Prostate gland (tissue), 2 donors: ENCODE data around the gene CRYZL1. TPM values are rescaled to one million over a fixed set of nuclear protein-coding genes. Genes with fewer than 3 reads are reported as not detected.
"Not testable (repeated sequence)": the region's sequence is repeated elsewhere in the genome, so short reads cannot be mapped to it uniquely, and the experiment has no call there.

Experiments
- DNase-seq: peaks from one replicate; pipeline ENCODE4 v3.0.0-alpha.2; 2019; ENCODE audit warnings: low spot score
- H3K27ac ChIP-seq, 2 donors: fragments of 200-600 bp; sonication (generic); 2 replicates each; pipeline ENCODE4 v1.5.1; 2017 to 2019
- H3K27me3 ChIP-seq: fragments of 200-600 bp; sonication (generic); replicated peaks from 2 replicates; pipeline ENCODE4 v1.5.1; 2019; ENCODE audit not compliant: insufficient read depth
- H3K36me3 ChIP-seq, 2 donors: fragments of 200-600 bp; sonication (generic); 1 replicate in 1 of 2; 2 replicates in 1 of 2; pipeline versions ENCODE4 v1.5.1 to v1.8.1; 2017 to 2019
- H3K4me1 ChIP-seq: fragments of 200-600 bp; sonication (generic); replicated peaks from 2 replicates; pipeline ENCODE4 v1.5.1; 2019
- H3K4me3 ChIP-seq, 2 donors: fragments of 200-600 bp; sonication (generic); 2 replicates each; pipeline ENCODE4 v1.5.1; 2017 to 2019
- H3K9me3 ChIP-seq: fragments of 200-600 bp; sonication (generic); 2 replicates; pipeline ENCODE4 v1.5.1; 2017
- POLR2A ChIP-seq: fragments of 450-650 bp; IDR thresholded peaks from one replicate; pipeline ENCODE4 v1.6.1; 2016; ENCODE audit warnings: antibody characterized with exemption, mild to moderate bottlenecking
- POLR2AphosphoS5 ChIP-seq: sonication (generic); formaldehyde crosslinking; IDR thresholded peaks from one replicate; pipeline ENCODE4 v1.6.1; 2017; ENCODE audit warnings: antibody characterized with exemption
- WGBS: methylation state at CpG from one replicate; pipeline ENCODE4 v1.1.5; 2018; 5-methylcytosine and 5-hydroxymethylcytosine counted together
- intact Hi-C: fragments of 100-400 bp; cut with DNase I; formaldehyde crosslinking; loops from one replicate; pipeline ENCODE4 v1.14.2; 2022
- total RNA-seq, 2 donors: library from RNA; depleted of rRNA; stranded (reverse); fragments of >200 nt; gene quantifications; one replicate each; pipeline ENCODE4 v1.1.0, GENCODE V29; 2016
- TF ChIP-seq, protein P1 (sequence below), 4 experiments: fragments of 200-600 bp in 2 of 4; fragments of 450-650 bp in 2 of 4; sonication (generic) in 2 of 4; IDR thresholded peaks; 1 replicate in 3 of 4; 2 replicates in 1 of 4; pipeline ENCODE4 v1.5.1; 2016 to 2019; ENCODE audit warnings: antibody characterized with exemption in 4 of 4, mild to moderate bottlenecking in 2 of 4, moderate library complexity in 2 of 4

Gene CRYZL1
- total RNA-seq, 2 donors from 2014 or later = 22.3 to 28.9 TPM

GRCh38 chr21:33618407-33618806, 23.1 kb downstream of the CRYZL1 start:
- H3K4me3 ChIP-seq = no peak overlapping the region
- TF ChIP-seq POLR2AphosphoS5 = no peak
- no peak for TF ChIP-seq POLR2A
- TF ChIP-seq, protein P1, sequence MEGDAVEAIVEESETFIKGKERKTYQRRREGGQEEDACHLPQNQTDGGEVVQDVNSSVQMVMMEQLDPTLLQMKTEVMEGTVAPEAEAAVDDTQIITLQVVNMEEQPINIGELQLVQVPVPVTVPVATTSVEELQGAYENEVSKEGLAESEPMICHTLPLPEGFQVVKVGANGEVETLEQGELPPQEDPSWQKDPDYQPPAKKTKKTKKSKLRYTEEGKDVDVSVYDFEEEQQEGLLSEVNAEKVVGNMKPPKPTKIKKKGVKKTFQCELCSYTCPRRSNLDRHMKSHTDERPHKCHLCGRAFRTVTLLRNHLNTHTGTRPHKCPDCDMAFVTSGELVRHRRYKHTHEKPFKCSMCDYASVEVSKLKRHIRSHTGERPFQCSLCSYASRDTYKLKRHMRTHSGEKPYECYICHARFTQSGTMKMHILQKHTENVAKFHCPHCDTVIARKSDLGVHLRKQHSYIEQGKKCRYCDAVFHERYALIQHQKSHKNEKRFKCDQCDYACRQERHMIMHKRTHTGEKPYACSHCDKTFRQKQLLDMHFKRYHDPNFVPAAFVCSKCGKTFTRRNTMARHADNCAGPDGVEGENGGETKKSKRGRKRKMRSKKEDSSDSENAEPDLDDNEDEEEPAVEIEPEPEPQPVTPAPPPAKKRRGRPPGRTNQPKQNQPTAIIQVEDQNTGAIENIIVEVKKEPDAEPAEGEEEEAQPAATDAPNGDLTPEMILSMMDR (IDR thresholded peaks at IDR 0.05) = no peak
- H3K4me1 ChIP-seq = no peaks in the 10 kb centered on the region
- intact Hi-C loops = no loop called here
- H3K36me3 ChIP-seq = no peaks in the 10 kb centered on the region
- no peak for DNase-seq
- WGBS = 98% methylated on average over 2 of the region's 2 CpGs
- no peak overlapping the region for H3K27ac ChIP-seq
- no peaks in the 10 kb centered on the region for H3K9me3 ChIP-seq
- H3K27me3 ChIP-seq = no peaks in the 10 kb centered on the region

DNA sequence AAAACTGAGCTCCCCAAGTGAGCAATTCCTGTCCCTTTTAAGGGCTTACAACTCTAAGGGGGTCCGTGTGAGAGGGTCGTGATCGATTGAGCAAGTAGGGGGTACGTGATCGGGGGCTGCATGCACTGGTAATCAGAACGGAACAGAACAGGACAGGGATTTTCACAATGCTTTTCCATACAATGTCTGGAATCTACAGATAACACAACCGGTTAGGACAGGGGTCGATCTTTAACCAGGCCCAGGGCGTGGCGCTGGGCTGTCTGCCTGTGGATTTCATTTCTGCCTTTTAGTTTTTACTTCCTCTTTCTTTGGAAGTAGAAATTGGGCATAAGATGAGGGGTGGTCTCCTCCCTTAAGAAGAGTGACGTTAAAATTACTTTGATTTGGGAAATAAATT, 24.0 kb downstream of the CRYZL1 start:
- H3K36me3 ChIP-seq, H3K4me3 ChIP-seq, intact Hi-C loops, H3K4me1 ChIP-seq, H3K27ac ChIP-seq, H3K27me3 ChIP-seq, H3K9me3 ChIP-seq, DNase-seq: not testable (repeated sequence)
- 93% methylated on average over 11 of the region's 11 CpGs for WGBS

- intact Hi-C loops = no loop called here
- TF ChIP-seq POLR2A (no peak), POLR2AphosphoS5 (no peak)
- TF ChIP-seq, protein P1 (IDR thresholded peaks at IDR 0.05) = no peak
- no peak for DNase-seq
- Histone ChIP-seq H3K27me3 (no peaks in the 10 kb centered on the region), H3K9me3 (no peaks in the 10 kb centered on the region), H3K36me3 (no peaks in the 10 kb centered on the region), H3K4me3 (no peak overlapping the region), H3K27ac (no peak overlapping the region), H3K4me1 (no peaks in the 10 kb centered on the region)
- WGBS = 96% methylated on average over 7 of the region's 7 CpGs
Measured at GRCh38 chr21:33611006-33611744, 30.4 kb downstream of the CRYZL1 start.

- intact Hi-C loops = loop anchor here (5.0 kb wide), 1 partner anchor 406 kb away; no protein-coding TSS in a partner anchor
- TF ChIP-seq POLR2A = no peak
- no peak for TF ChIP-seq POLR2AphosphoS5
- TF ChIP-seq, protein P1 (IDR thresholded peaks at IDR 0.05) = no peak
- no peaks in the 10 kb centered on the region for H3K36me3 ChIP-seq
- H3K27ac ChIP-seq = no peak overlapping the region
- H3K9me3 ChIP-seq = no peaks in the 10 kb centered on the region
- 68% methylated on average over 1 of the region's 1 CpG for WGBS
- H3K27me3 ChIP-seq = no peaks in the 10 kb centered on the region
- H3K4me1 ChIP-seq = no peaks in the 10 kb centered on the region
- no peak for DNase-seq
- H3K4me3 ChIP-seq = no peak overlapping the region
Measured at GRCh38 chr21:33608559-33608958, 33.0 kb downstream of the CRYZL1 start.

DNA sequence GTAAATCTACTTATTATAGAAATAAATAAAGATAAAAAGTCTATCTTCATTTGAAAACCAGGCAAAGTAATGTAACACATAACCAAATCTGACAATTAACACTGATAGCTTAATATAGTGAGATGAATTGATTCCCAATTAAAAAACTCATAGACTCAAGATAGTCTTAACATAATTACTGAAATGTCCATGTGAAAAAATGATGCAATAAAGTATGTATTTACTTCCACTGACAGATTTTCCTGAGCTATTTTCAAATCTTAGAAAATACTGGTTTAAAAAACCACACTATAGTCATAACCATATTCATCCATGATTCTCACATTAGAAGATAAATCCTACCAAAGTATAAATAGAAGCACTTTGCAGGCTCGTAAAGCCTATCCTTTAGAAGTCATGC, 43.5 kb downstream of the CRYZL1 start:
- TF ChIP-seq POLR2AphosphoS5 = no peak
- TF ChIP-seq POLR2A = no peak
- TF ChIP-seq, protein P1 (IDR thresholded peaks at IDR 0.05) = no peak
- Histone ChIP-seq H3K4me1 (no peaks in the 10 kb centered on the region), H3K9me3 (no peaks in the 10 kb centered on the region), H3K27me3 (no peaks in the 10 kb centered on the region), H3K36me3 (no peaks in the 10 kb centered on the region), H3K27ac (no peak overlapping the region), H3K4me3 (no peak overlapping the region)
- intact Hi-C loops = no loop called here
- no peak for DNase-seq
- WGBS = 72% methylated on average over 1 of the region's 1 CpG
